CD4-positive, alpha-beta memory T cell (primary cell): ENCODE measurements around the gene THSD4. TPM values are rescaled to one million over a fixed set of nuclear protein-coding genes. Genes with fewer than 3 reads are reported as not detected.

ENCODE experiments used
- CTCF ChIA-PET: fragments of 350-600 bp; sonication (Branson Sonifier 250); formaldehyde crosslinking; loops from one replicate; lab custom pipeline; 2021; ENCODE audit warnings: inconsistent platforms; ENCODE audit not compliant: partially characterized antibody; lab: Charles Lee
- POLR2A ChIA-PET: fragments of 350-600 bp; sonication (Branson Sonifier 250); formaldehyde crosslinking; loops from one replicate; lab custom pipeline; 2021; ENCODE audit not compliant: partially characterized antibody; lab: Charles Lee
- DNase-seq, 5 donors: peaks; one replicate each; pipeline versions ENCODE4 v3.0.0 to v3.0.0-alpha.2; 2020 to 2022; ENCODE audit warnings: mixed read lengths in 1 of 5
- H3K27ac ChIP-seq: one replicate; pipeline ENCODE4 v1.7.0; 2013; ENCODE audit warnings: low read depth, low read length
- H3K27me3 ChIP-seq: 2 replicates; pipeline ENCODE4 v1.7.0; 2013; ENCODE audit warnings: mild to moderate bottlenecking, low read length, moderate library complexity; ENCODE audit not compliant: insufficient read depth
- H3K36me3 ChIP-seq: 2 replicates; pipeline ENCODE4 v1.7.0; 2013; ENCODE audit warnings: mild to moderate bottlenecking, low read length, moderate library complexity; ENCODE audit not compliant: insufficient read depth
- H3K4me1 ChIP-seq: 2 replicates; pipeline ENCODE4 v1.7.0; 2013; ENCODE audit warnings: mild to moderate bottlenecking, low read length, moderate library complexity; ENCODE audit not compliant: insufficient read depth
- H3K4me3 ChIP-seq, 2 donors: one replicate each; pipeline ENCODE4 v1.7.0; 2013; ENCODE audit warnings: low read length in 2 of 2, mild to moderate bottlenecking in 1 of 2
- H3K9me3 ChIP-seq, 2 donors: one replicate each; pipeline ENCODE4 v1.7.0; 2013; ENCODE audit warnings: low read length in 2 of 2, control low read depth in 1 of 2; ENCODE audit not compliant: control insufficient read depth in 1 of 2
- H3K27ac Mint-ChIP-seq, 7 donors: one replicate each; pipeline ENCODE4 v1.8.0; 2020 to 2021; ENCODE audit warnings: mixed read lengths in 7 of 7, mild to moderate bottlenecking in 6 of 7, inconsistent platforms in 3 of 7, moderate library complexity in 3 of 7
- H3K27me3 Mint-ChIP-seq, 2 donors: one replicate each; pipeline ENCODE4 v1.8.0; 2020 to 2021; ENCODE audit warnings: mixed read lengths in 2 of 2
- H3K36me3 Mint-ChIP-seq, 2 donors: one replicate each; pipeline ENCODE4 v1.8.0; 2020 to 2021; ENCODE audit warnings: mixed read lengths in 2 of 2, inconsistent platforms in 1 of 2, mild to moderate bottlenecking in 1 of 2
- H3K4me1 Mint-ChIP-seq, 4 donors: one replicate each; pipeline ENCODE4 v1.8.0; 2020 to 2021; ENCODE audit warnings: mixed read lengths in 4 of 4, mild to moderate bottlenecking in 1 of 4
- H3K4me3 Mint-ChIP-seq, 8 donors: one replicate each; pipeline ENCODE4 v1.8.0; 2020 to 2021; ENCODE audit warnings: mixed read lengths in 8 of 8, mild to moderate bottlenecking in 7 of 8, moderate library complexity in 6 of 8, inconsistent platforms in 3 of 8
- H3K9me3 Mint-ChIP-seq, 8 donors: one replicate each; pipeline ENCODE4 v1.8.0; 2020 to 2021; ENCODE audit warnings: mixed read lengths in 8 of 8, mild to moderate bottlenecking in 5 of 8, inconsistent platforms in 3 of 8, moderate library complexity in 1 of 8
- intact Hi-C: fragments of 100-400 bp; cut with micrococcal nuclease; formaldehyde crosslinking; loops from one replicate; pipeline ENCODE4 v1.15.1; 2023
- polyA plus RNA-seq, 2 donors: library from polyadenylated mRNA; unstranded; fragments of 300-500 nt; fragmentation: Illumina TruSeq; gene quantifications; one replicate each; pipeline ENCODE4 v1.2.3, GENCODE V29; 2021
- total RNA-seq, 2 experiments: library from RNA; stranded (reverse); gene quantifications; one replicate each; pipeline ENCODE4 v1.2.3, GENCODE V29; 2021

The THSD4 gene
- total and polyA plus RNA-seq, 4 experiments from 2014 or later: not detected

DNA sequence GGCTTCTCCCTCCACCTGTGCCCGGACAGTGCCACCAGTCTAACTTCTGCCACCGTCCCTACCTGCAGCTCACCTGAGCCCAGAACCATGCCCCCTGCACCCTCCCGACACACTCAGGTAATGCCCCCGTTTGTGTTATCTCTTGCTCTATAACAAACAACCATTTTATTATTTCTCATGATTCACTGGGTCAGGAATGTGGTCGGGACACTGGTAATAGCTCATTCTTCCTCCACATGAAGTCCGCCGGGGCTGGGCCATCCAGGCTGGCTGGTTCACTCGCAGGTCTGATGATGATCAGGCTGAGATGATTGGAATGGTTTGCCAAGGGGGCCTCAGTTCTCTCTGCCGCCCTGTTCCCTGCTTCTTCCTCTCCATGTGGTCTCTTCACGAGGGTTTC is 674.8 kb downstream of the THSD4 start:
- no peaks in the 10 kb centered on the region for H3K4me1 Mint-ChIP-seq
- intact Hi-C loops: no loop called here
- H3K9me3 Mint-ChIP-seq: no peaks in the 10 kb centered on the region
- ChIA-PET CTCF (interaction anchor here (0.8 to 2.9 kb wide), 2 partner anchors 10 to 46 kb away, joined by 3 to 11 read pairs; no protein-coding TSS in a partner anchor), POLR2A (no interaction called here)
- H3K27me3 Mint-ChIP-seq: peaks cover 5% of the 10 kb centered on the region in 2 donors
- DNase-seq: no peak
- Histone ChIP-seq H3K9me3 (no peaks in the 10 kb centered on the region), H3K4me1 (no peaks in the 10 kb centered on the region), H3K27ac (no peak overlapping the region), H3K27me3 (no peaks in the 10 kb centered on the region), H3K36me3 (no peaks in the 10 kb centered on the region), H3K4me3 (no peak overlapping the region)
- H3K36me3 Mint-ChIP-seq: no peaks in the 10 kb centered on the region
- no peak overlapping the region for H3K4me3 Mint-ChIP-seq
- H3K27ac Mint-ChIP-seq: no peak overlapping the region

GRCh38 chr15:71791975-71792374 is 676.7 kb downstream of the THSD4 start:
- H3K4me1 Mint-ChIP-seq: no peaks in the 10 kb centered on the region
- ChIA-PET POLR2A (no interaction called here), CTCF (interaction anchor here (1.1 to 1.6 kb wide), 2 partner anchors 11 to 365 kb away, joined by 3 to 5 read pairs; no protein-coding TSS in a partner anchor)
- H3K4me3 ChIP-seq: no peak overlapping the region
- H3K4me3 Mint-ChIP-seq: peak overlapping the region in 1 of 8 donors; percentile 32
- no peak overlapping the region for H3K27ac ChIP-seq
- H3K9me3 Mint-ChIP-seq: no peaks in the 10 kb centered on the region
- H3K27me3 ChIP-seq: no peaks in the 10 kb centered on the region
- intact Hi-C loops: no loop called here
- H3K9me3 ChIP-seq: no peaks in the 10 kb centered on the region
- H3K4me1 ChIP-seq: no peaks in the 10 kb centered on the region
- no peaks in the 10 kb centered on the region for H3K36me3 ChIP-seq
- H3K27me3 Mint-ChIP-seq: peaks cover 5% of the 10 kb centered on the region in 2 donors
- DNase-seq: no peak
- no peaks in the 10 kb centered on the region for H3K36me3 Mint-ChIP-seq
- no peak overlapping the region for H3K27ac Mint-ChIP-seq

DNA sequence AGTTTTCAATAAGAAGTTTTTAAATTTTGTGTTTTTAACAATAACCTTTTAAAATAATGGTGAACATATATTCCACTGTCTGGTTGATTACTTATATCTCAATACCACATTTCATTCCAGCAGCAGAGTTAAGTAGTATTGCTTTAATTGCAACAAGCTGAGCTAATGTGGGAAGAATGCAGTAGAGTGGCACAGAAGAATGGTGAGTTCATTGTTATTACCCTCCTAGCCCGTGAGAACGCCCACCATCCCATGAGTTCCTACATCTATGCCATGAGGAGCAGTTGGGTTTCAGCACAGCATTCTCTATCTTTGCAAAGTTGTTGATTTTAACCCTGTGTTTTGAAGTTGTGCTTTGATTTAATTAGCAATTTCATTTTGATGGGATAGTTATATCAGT is 677.2 kb downstream of the THSD4 start:
- H3K27ac Mint-ChIP-seq: no peak overlapping the region
- no peaks in the 10 kb centered on the region for H3K4me1 Mint-ChIP-seq
- H3K4me3 Mint-ChIP-seq: no peak overlapping the region
- no peaks in the 10 kb centered on the region for H3K36me3 Mint-ChIP-seq
- no peaks in the 10 kb centered on the region for H3K27me3 ChIP-seq
- ChIA-PET CTCF (interaction anchor here (1.6 kb wide), 1 partner anchor 11 kb away, joined by 5 read pairs; no protein-coding TSS in a partner anchor), POLR2A (no interaction called here)
- no peaks in the 10 kb centered on the region for H3K4me1 ChIP-seq
- H3K36me3 ChIP-seq: no peaks in the 10 kb centered on the region
- no peak overlapping the region for H3K4me3 ChIP-seq
- no peak for DNase-seq
- no peak overlapping the region for H3K27ac ChIP-seq
- H3K9me3 ChIP-seq: no peaks in the 10 kb centered on the region
- intact Hi-C loops: no loop called here
- H3K9me3 Mint-ChIP-seq: no peaks in the 10 kb centered on the region
- H3K27me3 Mint-ChIP-seq: peaks cover 5% of the 10 kb centered on the region in 2 donors

DNA sequence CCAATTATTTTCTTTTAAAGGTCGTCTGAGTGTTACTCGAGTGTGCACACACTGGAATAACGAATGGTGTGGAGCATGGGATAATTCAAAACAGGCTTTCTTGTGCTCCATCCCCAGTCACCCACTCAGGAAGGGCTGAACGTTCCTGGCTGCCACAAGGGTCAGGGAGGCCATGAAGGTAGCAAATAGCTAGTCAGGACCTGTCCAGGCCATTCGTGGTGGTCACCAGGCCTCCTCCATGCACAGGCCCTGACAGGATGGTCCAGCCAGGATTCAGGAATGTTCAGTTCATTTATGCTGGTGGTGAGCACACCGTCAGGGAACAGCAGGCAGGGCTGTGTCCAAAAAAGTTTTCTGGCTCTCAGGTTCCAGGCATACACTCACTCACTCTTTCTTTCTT is 683.4 kb downstream of the THSD4 start:
- intact Hi-C loops: no loop called here
- CTCF ChIA-PET: interaction anchor here (0.7 to 1.4 kb wide), 2 partner anchors 18 to 47 kb away, joined by 4 read pairs; no protein-coding TSS in a partner anchor

DNA sequence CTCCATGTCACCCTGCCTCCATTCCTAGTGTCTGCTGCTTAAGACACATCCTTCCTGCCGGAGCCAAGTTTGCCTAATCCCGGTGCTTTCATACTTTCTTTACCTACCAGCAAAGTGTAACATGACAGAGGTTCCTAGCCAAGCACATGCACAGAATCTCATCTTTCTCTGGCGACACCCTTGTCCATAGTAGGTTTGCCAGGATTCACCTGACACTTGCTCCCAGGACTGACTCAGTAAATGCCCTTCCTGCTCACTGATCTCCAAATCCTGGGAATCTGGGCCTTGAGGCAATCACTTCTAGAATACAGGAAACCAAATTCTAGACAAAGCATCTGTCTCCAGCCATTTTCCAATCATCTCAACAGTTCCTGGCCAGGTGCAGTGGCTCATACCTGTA is 684.9 kb downstream of the THSD4 start:
- Histone ChIP-seq H3K27ac (no peak overlapping the region), H3K4me3 (no peak overlapping the region), H3K36me3 (no peaks in the 10 kb centered on the region), H3K27me3 (peaks cover 5% of the 10 kb centered on the region), H3K4me1 (no peaks in the 10 kb centered on the region), H3K9me3 (no peaks in the 10 kb centered on the region)
- no peak overlapping the region for H3K4me3 Mint-ChIP-seq
- H3K36me3 Mint-ChIP-seq: no peaks in the 10 kb centered on the region
- no peaks in the 10 kb centered on the region for H3K4me1 Mint-ChIP-seq
- H3K27ac Mint-ChIP-seq: no peak overlapping the region
- intact Hi-C loops: no loop called here
- ChIA-PET CTCF (interaction anchor here (2.4 kb wide), 1 partner anchor 56 kb away, joined by 9 read pairs; no protein-coding TSS in a partner anchor), POLR2A (no interaction called here)
- no peaks in the 10 kb centered on the region for H3K9me3 Mint-ChIP-seq
- peaks cover 11 to 18% of the 10 kb centered on the region in 2 donors for H3K27me3 Mint-ChIP-seq
- no peak for DNase-seq

More for the DNA sequence above, 683.4 kb downstream of the THSD4 start:
- Histone ChIP-seq H3K27ac (no peak overlapping the region), H3K4me3 (no peak overlapping the region), H3K27me3 (peaks cover 5% of the 10 kb centered on the region), H3K9me3 (no peaks in the 10 kb centered on the region), H3K4me1 (no peaks in the 10 kb centered on the region), H3K36me3 (no peaks in the 10 kb centered on the region)
- POLR2A ChIA-PET: no interaction called here
- Mint-ChIP-seq H3K9me3 (no peaks in the 10 kb centered on the region), H3K36me3 (no peaks in the 10 kb centered on the region), H3K4me3 (no peak overlapping the region), H3K27me3 (peaks cover 11 to 18% of the 10 kb centered on the region in 2 donors), H3K4me1 (no peaks in the 10 kb centered on the region), H3K27ac (no peak overlapping the region)
- DNase-seq: no peak

- Histone ChIP-seq H3K4me3 (no peak overlapping the region), H3K27ac (no peak overlapping the region), H3K36me3 (no peaks in the 10 kb centered on the region), H3K27me3 (peaks cover 5% of the 10 kb centered on the region), H3K9me3 (no peaks in the 10 kb centered on the region), H3K4me1 (no peaks in the 10 kb centered on the region)
- Mint-ChIP-seq H3K9me3 (no peaks in the 10 kb centered on the region), H3K27ac (no peak overlapping the region), H3K36me3 (no peaks in the 10 kb centered on the region), H3K4me3 (no peak overlapping the region), H3K27me3 (peaks cover 13 to 19% of the 10 kb centered on the region in 2 donors), H3K4me1 (no peaks in the 10 kb centered on the region)
- peak in 1 of 5 donors; percentile 12 for DNase-seq
- ChIA-PET POLR2A (no interaction called here), CTCF (interaction anchor here (0.6 to 2.4 kb wide), 2 partner anchors 20 to 57 kb away, joined by 3 to 9 read pairs; no protein-coding TSS in a partner anchor)
- intact Hi-C loops: no loop called here
Measured at GRCh38 chr15:71800835-71801745, 685.8 kb downstream of the THSD4 start.

GRCh38 chr15:71801935-71802655 is 686.8 kb downstream of the THSD4 start:
- peaks cover 13 to 19% of the 10 kb centered on the region in 2 donors for H3K27me3 Mint-ChIP-seq
- H3K4me1 ChIP-seq: no peaks in the 10 kb centered on the region
- H3K4me3 ChIP-seq: no peak overlapping the region
- H3K4me1 Mint-ChIP-seq: no peaks in the 10 kb centered on the region
- DNase-seq: no peak
- POLR2A ChIA-PET: no interaction called here
- H3K9me3 Mint-ChIP-seq: no peaks in the 10 kb centered on the region
- H3K27me3 ChIP-seq: peaks cover 5% of the 10 kb centered on the region
- no peak overlapping the region for H3K27ac ChIP-seq
- no peak overlapping the region for H3K27ac Mint-ChIP-seq
- H3K9me3 ChIP-seq: no peaks in the 10 kb centered on the region
- no peaks in the 10 kb centered on the region for H3K36me3 ChIP-seq
- intact Hi-C loops: no loop called here
- CTCF ChIA-PET: interaction anchor here (1.9 to 2.4 kb wide), 2 partner anchors 20 to 58 kb away, joined by 5 to 9 read pairs; no protein-coding TSS in a partner anchor
- H3K4me3 Mint-ChIP-seq: no peak overlapping the region
- H3K36me3 Mint-ChIP-seq: no peaks in the 10 kb centered on the region
